HG03139 (cell line): Measurements from ENCODE around the gene IFRD2.
"Not testable (repeated sequence)": the region's sequence is repeated elsewhere in the genome, so short reads cannot be mapped to it uniquely, and the experiment has no call there.

ENCODE experiments used
- ATAC-seq: cut with Tn5 transposase; IDR thresholded peaks from one replicate; pipeline ENCODE4 v1.9.1; 2021; ENCODE audit not compliant: unreplicated experiment

The IFRD2 gene

GRCh38 chr3:50324351-50325112 lies 32.3 kb upstream of the IFRD2 start:
- ATAC-seq, result no peak

DNA sequence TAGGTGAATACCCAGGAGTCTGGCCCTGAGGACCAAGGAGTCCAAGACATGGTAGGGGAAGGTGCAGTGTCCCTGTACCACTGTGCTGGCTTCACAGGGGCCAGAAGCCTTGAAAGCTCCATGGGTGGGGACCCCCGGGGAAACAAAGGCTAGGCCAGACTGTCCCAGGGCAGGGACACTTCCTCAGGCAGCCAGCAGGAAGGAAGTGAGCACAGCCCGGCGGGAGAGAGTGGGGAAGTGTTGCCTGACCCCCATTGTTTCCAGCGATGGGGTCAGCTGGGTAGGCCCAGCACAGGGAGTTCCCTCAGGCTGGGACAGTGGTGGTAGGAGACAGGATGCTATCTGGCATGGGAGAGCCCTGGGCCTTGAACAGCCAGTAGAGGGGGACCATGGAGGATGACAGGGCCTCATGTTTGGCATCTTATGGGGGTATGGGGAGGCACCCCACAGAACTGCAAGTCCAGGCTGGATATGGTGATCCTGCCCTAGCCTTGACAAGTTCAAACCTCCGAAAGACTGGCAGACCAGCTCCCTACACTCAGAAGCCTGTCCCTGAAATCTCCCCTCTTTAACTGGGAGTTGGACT lies 31.5 kb upstream of the IFRD2 start:
- no peak for ATAC-seq

- ATAC-seq, result no peak
These were observed 30.9 kb upstream of the IFRD2 start for GRCh38 chr3:50323092-50323600.

GRCh38 chr3:50322386-50323091 lies 30.3 kb upstream of the IFRD2 start, which contains the start of gene HYAL2:
Gene HYAL2, minus strand, starts transcription at chr3:50322745. Its CDS starts 2,256 bp downstream, at chr3:50320489.
- no peak for ATAC-seq

DNA sequence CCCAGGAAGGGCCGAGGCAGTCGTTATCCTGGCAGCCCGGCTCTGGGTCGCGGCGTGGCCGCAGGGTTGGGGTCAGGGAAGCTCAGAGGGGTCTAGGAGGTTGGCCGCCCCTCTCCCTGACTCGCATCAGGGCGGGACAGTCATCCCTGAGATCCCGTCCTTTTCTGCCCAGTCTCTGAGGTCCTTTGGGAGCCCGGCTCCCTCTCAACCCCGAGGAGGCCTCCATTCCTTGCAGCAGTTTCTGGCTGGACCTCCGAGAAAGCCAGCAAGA lies 29.8 kb upstream of the IFRD2 start:
- no peak for ATAC-seq

DNA sequence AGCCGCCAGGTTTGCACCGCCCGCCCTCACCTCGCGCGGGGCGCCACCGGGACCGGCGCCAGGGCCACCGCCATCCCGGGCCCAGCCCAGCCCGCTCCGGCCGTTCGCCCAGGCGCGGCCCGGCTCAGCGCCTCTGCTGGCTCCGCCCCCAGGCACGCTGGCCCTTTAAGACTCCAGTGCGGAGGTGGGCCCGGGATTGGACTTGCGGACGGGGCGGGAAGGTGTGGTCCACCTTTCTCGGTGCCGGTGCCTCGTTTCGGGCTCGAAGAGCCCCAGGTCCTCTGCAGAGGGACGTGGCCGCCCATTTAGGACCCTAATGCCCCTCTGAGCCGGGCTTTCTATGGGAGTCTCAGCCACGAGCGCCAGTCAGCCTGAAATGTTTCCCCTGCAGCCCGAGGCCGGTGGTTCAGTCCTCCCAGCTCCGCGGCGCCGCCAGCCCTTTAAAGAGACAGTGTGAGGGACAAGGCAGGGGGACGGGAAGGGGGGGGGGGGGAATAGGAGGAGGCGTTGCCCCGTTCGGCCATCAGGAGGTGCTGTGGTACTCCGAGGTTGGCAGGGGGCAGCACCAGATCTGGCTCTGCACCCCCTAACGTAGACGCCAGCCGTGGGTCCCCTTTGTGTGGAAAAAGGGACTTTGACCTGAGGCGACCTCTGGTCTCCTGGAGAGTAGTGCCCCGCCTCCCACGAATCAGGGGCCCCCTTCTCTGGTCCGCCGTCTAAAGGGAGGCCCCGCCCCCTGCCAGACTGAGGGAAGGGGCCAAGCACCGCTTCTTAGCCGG lies 29.3 kb upstream of the IFRD2 start:
- peak; percentile 65 for ATAC-seq

DNA sequence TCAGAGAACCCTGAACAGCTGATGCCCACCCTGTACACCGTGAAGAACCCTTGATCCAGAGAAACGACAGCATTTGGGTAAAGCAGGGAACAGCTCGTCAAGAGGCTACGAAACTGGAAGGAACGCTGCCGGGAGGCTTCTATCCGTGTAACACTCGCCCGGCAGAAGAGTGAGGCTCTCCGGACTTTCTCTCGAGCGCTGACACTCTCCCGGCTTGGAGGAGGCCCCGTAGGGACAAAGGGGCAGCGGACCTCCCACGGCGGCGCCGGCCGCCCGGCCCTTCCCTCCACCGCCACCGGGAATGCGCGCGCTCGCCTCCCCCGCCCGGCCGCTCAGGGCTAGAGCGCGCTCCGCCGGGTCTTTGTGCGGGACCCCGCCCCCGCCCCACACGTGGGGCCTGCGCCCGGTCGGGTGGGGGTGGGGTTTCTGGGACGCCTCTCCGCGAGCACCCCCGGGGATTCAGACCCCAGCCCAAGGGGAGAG lies 28.7 kb upstream of the IFRD2 start:
- peak; percentile 34 for ATAC-seq

- no peak for ATAC-seq
These were observed 27.8 kb upstream of the IFRD2 start for GRCh38 chr3:50319894-50320625.

DNA sequence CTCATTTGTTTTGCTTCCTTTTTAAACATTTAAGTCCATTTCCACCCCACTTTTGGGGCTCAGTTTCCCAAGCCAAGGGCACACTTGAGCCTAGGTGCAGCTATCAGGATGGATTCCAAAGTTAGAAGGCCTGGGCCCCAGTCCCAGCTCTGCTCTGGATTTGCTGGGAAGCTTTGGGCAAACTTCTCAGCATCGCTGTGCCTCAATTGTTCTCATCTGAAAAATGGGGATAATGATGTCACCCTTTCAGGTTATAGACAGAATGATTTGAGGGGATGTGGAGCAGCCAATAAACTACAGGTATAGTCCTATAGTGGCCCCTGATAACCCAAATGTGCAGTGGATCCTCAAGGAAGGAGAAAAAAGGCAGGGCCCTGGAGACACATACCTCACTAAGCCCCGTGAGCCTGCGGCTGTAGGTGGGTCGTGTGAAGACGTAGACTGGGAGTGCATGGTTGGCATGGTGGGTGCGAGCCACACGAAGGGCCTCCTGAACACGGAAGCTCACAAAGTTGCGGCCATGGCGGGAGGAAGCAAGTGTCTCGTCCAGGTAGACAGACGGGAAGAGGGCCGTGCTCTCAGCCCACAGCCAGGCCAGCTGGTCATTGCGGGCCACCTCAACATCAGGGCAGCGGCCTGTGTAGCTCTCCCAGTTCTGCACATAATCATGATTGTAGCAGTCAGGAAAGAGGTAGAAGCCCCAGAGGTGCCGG lies 27.1 kb upstream of the IFRD2 start:
- ATAC-seq, result no peak

DNA sequence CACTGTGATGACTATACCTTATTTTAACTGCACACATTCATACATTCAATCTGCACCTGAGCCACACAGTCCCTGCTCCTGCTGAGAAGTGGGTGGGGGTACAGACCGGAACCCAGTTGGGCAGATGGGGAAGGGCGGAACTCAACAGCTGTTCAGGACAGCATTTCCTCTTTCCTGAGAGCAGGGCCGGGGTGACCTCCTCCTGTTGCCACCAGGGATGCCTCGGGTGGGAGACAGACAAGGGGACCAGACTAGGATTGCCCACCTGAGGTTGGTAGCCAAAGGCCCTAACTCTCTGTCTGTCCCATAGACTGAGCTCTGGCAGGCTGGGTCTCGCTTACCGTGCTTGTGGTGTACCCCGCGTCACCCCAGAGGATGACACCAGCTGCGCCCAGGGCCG lies 26.4 kb upstream of the IFRD2 start:
- ATAC-seq, result no peak

- no peak for ATAC-seq
These were observed 25.9 kb upstream of the IFRD2 start for GRCh38 chr3:50318163-50318562.

DNA sequence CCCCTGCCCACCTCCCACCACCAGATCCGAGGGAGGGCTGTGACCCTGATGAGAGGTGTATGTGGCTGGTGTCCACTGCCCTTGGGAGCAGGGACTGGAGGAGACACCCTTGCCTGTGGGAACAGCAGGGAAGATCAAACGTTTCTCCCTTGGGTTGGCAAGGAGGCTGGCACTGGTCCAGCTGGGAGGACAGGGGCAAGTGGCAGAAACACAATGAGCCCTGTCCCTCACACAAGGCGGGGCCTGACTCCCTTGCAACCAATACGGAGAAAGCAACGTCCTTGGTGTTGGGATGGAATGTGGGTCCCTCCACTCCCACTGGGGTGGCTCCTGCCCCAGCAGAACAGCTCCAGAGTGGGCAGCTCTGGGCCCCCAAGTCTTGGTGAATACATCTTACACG lies 25.1 kb upstream of the IFRD2 start:
- no peak for ATAC-seq

GRCh38 chr3:50316657-50317242 lies 24.5 kb upstream of the IFRD2 start:
- ATAC-seq, result no peak

DNA sequence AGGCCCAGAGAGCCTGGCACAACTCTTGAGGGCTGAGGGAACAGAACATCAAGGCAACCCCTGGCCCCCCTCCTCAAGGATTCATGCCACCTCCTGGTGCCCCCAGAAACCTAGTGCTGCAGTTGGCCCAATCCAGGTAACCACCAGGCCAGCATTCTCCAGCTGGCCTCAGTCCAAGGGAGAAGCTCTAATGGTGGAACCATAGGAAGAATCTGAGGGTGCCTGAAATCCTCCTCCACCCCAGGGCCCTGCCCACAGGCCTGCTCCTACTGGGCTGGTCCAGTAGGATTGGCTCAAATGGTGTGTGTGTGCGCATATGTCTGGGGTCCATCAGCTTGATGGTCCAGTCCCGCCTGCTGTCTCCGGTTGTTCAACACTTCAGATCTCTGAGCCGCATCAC lies 22.6 kb upstream of the IFRD2 start:
- ATAC-seq, result no peak

DNA sequence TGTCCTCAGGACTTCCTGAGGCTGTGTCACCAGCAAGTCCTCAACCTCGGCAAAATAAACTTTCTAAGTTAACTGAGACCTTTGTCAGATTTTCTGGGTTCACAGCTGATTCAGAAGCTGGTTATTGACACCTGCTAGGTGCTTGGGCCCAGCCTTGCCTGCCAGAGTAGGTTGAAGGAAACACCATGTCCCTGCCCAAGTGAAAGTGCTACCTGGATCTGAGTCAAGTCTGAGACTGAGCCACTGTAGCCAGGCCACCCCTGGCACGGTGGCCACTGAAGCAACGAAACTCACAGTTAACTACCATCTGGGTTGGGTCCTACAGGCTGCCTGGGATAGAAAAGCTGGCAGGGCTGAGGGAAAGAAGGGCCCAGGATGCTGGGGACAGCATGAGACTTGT lies 22.1 kb upstream of the IFRD2 start:
- ATAC-seq, result no peak

DNA sequence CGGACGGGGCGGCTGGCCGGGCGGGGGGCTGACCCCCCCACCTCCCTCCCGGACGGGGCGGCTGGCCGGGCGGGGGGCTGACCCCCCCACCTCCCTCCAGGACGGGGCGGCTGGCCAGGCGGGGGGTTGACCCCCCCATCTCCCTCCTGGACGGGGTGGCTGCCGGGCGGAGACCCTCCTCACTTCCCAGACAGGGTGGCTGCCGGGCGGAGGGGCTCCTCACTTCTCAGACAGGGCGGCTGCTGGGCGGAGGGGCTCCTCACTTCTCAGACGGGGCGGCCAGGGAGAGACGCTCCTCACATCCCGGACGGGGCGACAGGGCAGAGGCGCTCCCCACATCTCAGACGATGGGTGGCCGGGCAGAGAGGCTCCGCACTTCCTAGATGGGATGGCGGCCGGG lies 19.8 kb upstream of the IFRD2 start:
- not testable (repeated sequence) for ATAC-seq

DNA sequence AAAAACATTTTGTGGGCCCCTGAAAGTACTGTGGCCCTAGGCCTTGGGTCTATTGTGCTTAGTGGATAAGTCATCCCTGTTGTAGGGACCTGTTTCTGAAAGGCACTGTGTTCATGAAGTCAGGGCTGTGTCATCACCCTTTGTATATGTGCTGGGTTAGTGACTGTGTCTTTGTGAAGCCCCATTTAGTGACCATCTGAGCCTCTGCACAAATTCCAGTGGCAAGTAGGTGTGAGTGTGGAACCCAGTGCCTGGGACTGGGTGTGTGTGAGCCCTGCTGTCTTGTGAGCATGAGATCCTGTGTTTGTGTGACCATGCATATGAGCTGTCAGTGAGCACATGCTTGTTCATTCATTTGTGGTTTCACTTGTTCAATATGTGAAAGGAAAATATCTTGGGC lies 12.4 kb upstream of the IFRD2 start:
- ATAC-seq, result no peak

GRCh38 chr3:50303013-50303815 lies 11.0 kb upstream of the IFRD2 start, which contains the start of gene HYAL1:
Gene HYAL1, minus strand, starts transcription at chr3:50303574. Its CDS starts 618 bp downstream, at chr3:50302956.
- no peak for ATAC-seq
